ENCODE measurements around the gene ARMC7.

ARMC7 gene

DNA sequence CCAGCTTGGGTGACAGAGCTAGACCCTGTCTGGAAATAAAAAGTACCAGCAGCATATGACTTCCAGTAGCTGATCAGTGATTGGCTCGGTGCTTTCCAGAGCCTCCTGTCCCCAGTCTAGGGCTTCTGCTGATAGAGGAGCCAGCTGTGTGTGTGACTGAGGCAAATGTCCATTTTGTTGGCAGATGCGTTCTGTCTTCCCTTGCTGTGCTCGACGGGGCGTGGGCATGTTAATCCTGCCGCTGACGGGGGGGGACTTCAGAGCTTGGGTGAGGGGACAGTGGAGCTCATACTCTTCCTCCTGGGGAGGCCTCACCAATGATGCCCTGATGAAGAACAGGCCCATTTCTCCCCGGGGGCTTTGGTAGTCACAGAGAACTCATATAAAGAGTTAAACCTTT is 48.2 kb upstream of the ARMC7 start:
- Histone ChIP-seq H3K9me2 (replicated peaks; ENCODE audit: control insufficient read depth, low read length) (no peaks in the 10 kb centered on the region), H3K4me3 (ENCODE audit: low read length) (no peak overlapping the region), H3K9me3 (ENCODE audit: control insufficient read depth, insufficient read depth, low read length) (no peaks in the 10 kb centered on the region), H4K20me1 (ENCODE audit: control insufficient read depth, insufficient read depth, low read depth, low read length) (no peaks in the 10 kb centered on the region), H3K4me1 (ENCODE audit: control insufficient read depth, low read length) (no peaks in the 10 kb centered on the region), H3F3A (ENCODE audit: control insufficient read depth, insufficient read depth) (no peaks in the 10 kb centered on the region), H3K27me3 (ENCODE audit: control insufficient read depth, low read length) (no peaks in the 10 kb centered on the region), H3K79me2 (ENCODE audit: control insufficient read depth, low read length) (no peaks in the 10 kb centered on the region), H3K36me3 (ENCODE audit: control insufficient read depth, low read length) (peaks cover 21% of the 10 kb centered on the region), H3K4me2 (ENCODE audit: low read length) (no peak overlapping the region), H3K27ac (ENCODE audit: low read depth, low read length) (no peak overlapping the region)
- TF ChIP-seq, protein P1, sequence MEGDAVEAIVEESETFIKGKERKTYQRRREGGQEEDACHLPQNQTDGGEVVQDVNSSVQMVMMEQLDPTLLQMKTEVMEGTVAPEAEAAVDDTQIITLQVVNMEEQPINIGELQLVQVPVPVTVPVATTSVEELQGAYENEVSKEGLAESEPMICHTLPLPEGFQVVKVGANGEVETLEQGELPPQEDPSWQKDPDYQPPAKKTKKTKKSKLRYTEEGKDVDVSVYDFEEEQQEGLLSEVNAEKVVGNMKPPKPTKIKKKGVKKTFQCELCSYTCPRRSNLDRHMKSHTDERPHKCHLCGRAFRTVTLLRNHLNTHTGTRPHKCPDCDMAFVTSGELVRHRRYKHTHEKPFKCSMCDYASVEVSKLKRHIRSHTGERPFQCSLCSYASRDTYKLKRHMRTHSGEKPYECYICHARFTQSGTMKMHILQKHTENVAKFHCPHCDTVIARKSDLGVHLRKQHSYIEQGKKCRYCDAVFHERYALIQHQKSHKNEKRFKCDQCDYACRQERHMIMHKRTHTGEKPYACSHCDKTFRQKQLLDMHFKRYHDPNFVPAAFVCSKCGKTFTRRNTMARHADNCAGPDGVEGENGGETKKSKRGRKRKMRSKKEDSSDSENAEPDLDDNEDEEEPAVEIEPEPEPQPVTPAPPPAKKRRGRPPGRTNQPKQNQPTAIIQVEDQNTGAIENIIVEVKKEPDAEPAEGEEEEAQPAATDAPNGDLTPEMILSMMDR (IDR thresholded peaks at IDR 0.05; ENCODE audit: low read depth, low read length, poor library complexity, severe bottlenecking) = no peak
- TF ChIP-seq EZH2phosphoT487 (IDR thresholded peaks at IDR 0.05; ENCODE audit: borderline replicate concordance, low read length) = no peak

DNA sequence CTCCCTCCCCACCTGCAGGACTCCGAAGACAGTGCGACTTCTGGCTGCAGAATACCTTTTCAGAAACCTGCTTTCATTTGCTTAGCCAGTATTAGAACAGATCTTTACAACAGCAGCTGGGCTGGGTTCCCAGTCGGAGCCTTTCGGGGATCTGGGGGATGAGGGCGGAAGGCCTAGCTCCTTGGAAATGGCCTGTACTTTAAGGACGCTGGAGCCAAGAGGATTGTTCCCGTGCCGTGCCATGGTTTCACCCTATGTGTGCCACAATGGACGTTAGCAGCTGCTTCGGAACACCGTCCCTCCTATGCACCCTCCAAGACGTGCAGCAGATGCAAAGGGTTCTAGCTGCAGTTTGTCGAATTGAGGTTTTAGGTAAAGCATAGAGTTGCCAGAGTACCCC is 46.6 kb upstream of the ARMC7 start:
- H3F3A ChIP-seq (ENCODE audit: control insufficient read depth, insufficient read depth) = no peaks in the 10 kb centered on the region
- H3K27ac ChIP-seq (ENCODE audit: low read depth, low read length) = no peak overlapping the region
- H3K4me3 ChIP-seq (ENCODE audit: low read length) = no peak overlapping the region
- H3K4me1 ChIP-seq (ENCODE audit: control insufficient read depth, low read length) = no peaks in the 10 kb centered on the region
- H3K9me3 ChIP-seq (ENCODE audit: control insufficient read depth, insufficient read depth, low read length) = no peaks in the 10 kb centered on the region
- TF ChIP-seq, protein P1 (IDR thresholded peaks at IDR 0.05; ENCODE audit: low read depth, low read length, poor library complexity, severe bottlenecking) = no peak
- TF ChIP-seq EZH2phosphoT487 (IDR thresholded peaks at IDR 0.05; ENCODE audit: borderline replicate concordance, low read length) = no peak
- H3K79me2 ChIP-seq (ENCODE audit: control insufficient read depth, low read length) = no peaks in the 10 kb centered on the region
- no peaks in the 10 kb centered on the region for H3K9me2 ChIP-seq (replicated peaks; ENCODE audit: control insufficient read depth, low read length)
- H4K20me1 ChIP-seq (ENCODE audit: control insufficient read depth, insufficient read depth, low read depth, low read length) = no peaks in the 10 kb centered on the region
- H3K36me3 ChIP-seq (ENCODE audit: control insufficient read depth, low read length) = peaks cover 21% of the 10 kb centered on the region
- no peaks in the 10 kb centered on the region for H3K27me3 ChIP-seq (ENCODE audit: control insufficient read depth, low read length)
- H3K4me2 ChIP-seq (ENCODE audit: low read length) = no peak overlapping the region

DNA sequence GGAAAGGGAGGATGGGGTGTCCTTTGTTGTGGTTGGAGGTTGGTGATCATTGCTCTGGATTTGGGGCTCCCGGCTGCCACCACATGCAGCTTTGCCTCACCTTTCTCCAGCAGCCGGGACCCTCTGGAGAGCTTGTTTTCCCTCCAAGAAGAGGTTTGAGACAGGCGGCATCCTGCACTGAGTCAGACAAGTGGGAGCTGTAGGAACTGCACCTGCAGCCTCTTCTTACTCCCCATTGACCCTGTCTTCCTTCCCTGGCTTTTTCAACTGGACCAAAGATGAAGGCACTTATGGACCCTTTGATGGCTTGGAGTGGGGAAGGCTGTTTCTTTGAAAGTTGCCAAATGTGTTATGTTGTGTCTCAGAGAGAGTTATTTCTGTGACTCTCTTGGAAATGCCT is 46.1 kb upstream of the ARMC7 start:
- Histone ChIP-seq H3K4me1 (ENCODE audit: control insufficient read depth, low read length) (no peaks in the 10 kb centered on the region), H3K9me2 (replicated peaks; ENCODE audit: control insufficient read depth, low read length) (no peaks in the 10 kb centered on the region), H3K36me3 (ENCODE audit: control insufficient read depth, low read length) (peaks cover 21% of the 10 kb centered on the region), H3F3A (ENCODE audit: control insufficient read depth, insufficient read depth) (no peaks in the 10 kb centered on the region), H3K27ac (ENCODE audit: low read depth, low read length) (no peak overlapping the region), H3K4me3 (ENCODE audit: low read length) (no peak overlapping the region), H3K79me2 (ENCODE audit: control insufficient read depth, low read length) (no peaks in the 10 kb centered on the region), H3K9me3 (ENCODE audit: control insufficient read depth, insufficient read depth, low read length) (no peaks in the 10 kb centered on the region), H4K20me1 (ENCODE audit: control insufficient read depth, insufficient read depth, low read depth, low read length) (no peaks in the 10 kb centered on the region), H3K27me3 (ENCODE audit: control insufficient read depth, low read length) (no peaks in the 10 kb centered on the region), H3K4me2 (ENCODE audit: low read length) (no peak overlapping the region)
- TF ChIP-seq, protein P1 (IDR thresholded peaks at IDR 0.05; ENCODE audit: low read depth, low read length, poor library complexity, severe bottlenecking) = no peak
- no peak for TF ChIP-seq EZH2phosphoT487 (IDR thresholded peaks at IDR 0.05; ENCODE audit: borderline replicate concordance, low read length)

DNA sequence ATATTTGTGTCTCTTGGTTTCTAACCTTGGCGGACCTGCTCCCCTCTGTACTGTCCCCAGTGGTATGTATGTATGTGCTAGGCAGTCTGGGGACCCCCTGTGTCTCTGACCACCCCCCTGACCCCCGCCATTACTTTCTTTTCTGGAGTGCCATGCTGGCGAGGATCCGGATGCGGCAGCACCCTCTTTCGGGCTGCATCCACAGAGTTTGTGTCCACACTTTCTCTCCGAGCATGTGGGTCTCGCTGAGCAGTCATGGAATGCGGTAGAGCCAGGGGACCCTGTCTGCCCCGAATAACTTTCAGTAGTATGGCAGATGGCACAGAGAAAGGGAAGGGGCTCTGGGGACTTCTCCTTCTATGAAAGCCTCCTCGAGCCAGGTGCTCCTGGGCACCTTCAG is 45.7 kb upstream of the ARMC7 start:
- Histone ChIP-seq H3K79me2 (ENCODE audit: control insufficient read depth, low read length) (no peaks in the 10 kb centered on the region), H4K20me1 (ENCODE audit: control insufficient read depth, insufficient read depth, low read depth, low read length) (no peaks in the 10 kb centered on the region), H3F3A (ENCODE audit: control insufficient read depth, insufficient read depth) (no peaks in the 10 kb centered on the region), H3K4me3 (ENCODE audit: low read length) (no peak overlapping the region), H3K27ac (ENCODE audit: low read depth, low read length) (no peak overlapping the region), H3K36me3 (ENCODE audit: control insufficient read depth, low read length) (peaks cover 21% of the 10 kb centered on the region), H3K9me2 (replicated peaks; ENCODE audit: control insufficient read depth, low read length) (no peaks in the 10 kb centered on the region), H3K27me3 (ENCODE audit: control insufficient read depth, low read length) (no peaks in the 10 kb centered on the region), H3K4me1 (ENCODE audit: control insufficient read depth, low read length) (no peaks in the 10 kb centered on the region), H3K4me2 (ENCODE audit: low read length) (no peak overlapping the region), H3K9me3 (ENCODE audit: control insufficient read depth, insufficient read depth, low read length) (no peaks in the 10 kb centered on the region)
- TF ChIP-seq, protein P1 (IDR thresholded peaks at IDR 0.05; ENCODE audit: low read depth, low read length, poor library complexity, severe bottlenecking) = no peak
- TF ChIP-seq EZH2phosphoT487 (IDR thresholded peaks at IDR 0.05; ENCODE audit: borderline replicate concordance, low read length) = no peak
